Glomerular endothelial cell (primary cell): ENCODE measurements around the gene EID3. TPM values are rescaled to one million over a fixed set of nuclear protein-coding genes. Genes with fewer than 3 reads are reported as not detected.
"Not testable (repeated sequence)": the region's sequence is repeated elsewhere in the genome, so short reads cannot be mapped to it uniquely, and the experiment has no call there.

Experiments
- DNase-seq: peaks from one replicate; pipeline ENCODE4 v3.0.0-alpha.2; 2011; ENCODE audit warnings: low read depth, low spot score; ENCODE audit errors: extremely low read depth
- total RNA-seq: library from RNA; depleted of rRNA; stranded (reverse); fragments of >200 nt; gene quantifications from 2 replicates; pipeline ENCODE4 v1.2.3, GENCODE V29; 2015

EID3 gene
- total RNA-seq, 1 donor from 2014 or later = 5.8 TPM

GRCh38 chr12:104310751-104311633, 7.5 kb downstream of the EID3 start:
- DNase-seq = no peak

GRCh38 chr12:104312202-104312601, 8.7 kb downstream of the EID3 start:
- no peak for DNase-seq

GRCh38 chr12:104312654-104313053, 9.1 kb downstream of the EID3 start:
- DNase-seq = no peak

GRCh38 chr12:104313568-104314241, 10.2 kb downstream of the EID3 start:
- no peak for DNase-seq

GRCh38 chr12:104314242-104314614, 10.7 kb downstream of the EID3 start:
- no peak for DNase-seq

GRCh38 chr12:104315326-104316224, 12.0 kb downstream of the EID3 start:
- DNase-seq = no peak

GRCh38 chr12:104316936-104317335, 13.4 kb downstream of the EID3 start:
- no peak for DNase-seq

GRCh38 chr12:104317538-104318210, 14.1 kb downstream of the EID3 start:
- no peak for DNase-seq

GRCh38 chr12:104319028-104319427, 15.5 kb downstream of the EID3 start:
- DNase-seq = no peak

GRCh38 chr12:104319918-104320626, 16.5 kb downstream of the EID3 start:
- DNase-seq = no peak

GRCh38 chr12:104320627-104321024, 17.1 kb downstream of the EID3 start:
- DNase-seq = no peak

GRCh38 chr12:104321949-104322348, 18.4 kb downstream of the EID3 start:
- DNase-seq = no peak

GRCh38 chr12:104322533-104322932, 19.0 kb downstream of the EID3 start:
- DNase-seq = not testable (repeated sequence)

- DNase-seq = no peak
Observed at GRCh38 chr12:104323899-104324298, 20.4 kb downstream of the EID3 start.

- DNase-seq = not testable (repeated sequence)
Observed at GRCh38 chr12:104328278-104328677, 24.7 kb downstream of the EID3 start.

GRCh38 chr12:104328790-104329189, 25.3 kb downstream of the EID3 start:
- no peak for DNase-seq

- no peak for DNase-seq
Observed at GRCh38 chr12:104329707-104330532, 26.4 kb downstream of the EID3 start.

- DNase-seq = no peak
Observed at GRCh38 chr12:104331376-104331775, 27.8 kb downstream of the EID3 start.

GRCh38 chr12:104332273-104332672, 28.7 kb downstream of the EID3 start:
- not testable (repeated sequence) for DNase-seq
